IMR-90 (cell line): ENCODE results near the gene DLX3. TPM values are rescaled to one million over a fixed set of nuclear protein-coding genes. Genes with fewer than 3 reads are reported as not detected.

Source experiments
- ATAC-seq: fragments of 200-7000 bp; cut with Tn5 transposase; 2 replicates; pipeline ENCODE4 v1.9.1; 2020; ENCODE audit warnings: low read depth, mild to moderate bottlenecking, moderate library complexity
- BruUV-seq: library from RNA; stranded (reverse); fragments of 400-500 nt; replicated peaks from 2 replicates; lab custom pipeline; 2021; lab: Mats Ljungman, UMichigan
- CTCF ChIA-PET: fragments of 300-600 bp; formaldehyde crosslinking; extraction: SDS; loops from one replicate; lab custom pipeline; 2021; ENCODE audit warnings: antibody characterized with exemption; lab: Yijun Ruan, JAX
- POLR2A ChIA-PET: fragments of 300-600 bp; sonication (Branson Sonifier 250); formaldehyde crosslinking; loops from one replicate; lab custom pipeline; 2022; ENCODE audit warnings: antibody characterized with exemption; ENCODE audit not compliant: unreplicated experiment; lab: Charles Lee
- DNase-seq: peaks from one replicate; pipeline ENCODE4 v3.0.0; 2013
- H2AFZ ChIP-seq: replicated peaks from 2 replicates; pipeline ENCODE3; 2013; ENCODE audit warnings: low read length, mild to moderate bottlenecking; ENCODE audit not compliant: poor library complexity
- H2AK5ac ChIP-seq: 2 replicates; pipeline ENCODE4 v1.6.1; 2013; ENCODE audit warnings: low read depth, low read length, inconsistent platforms
- H2AK9ac ChIP-seq: replicated peaks from 2 replicates; pipeline ENCODE3; 2013; ENCODE audit warnings: mild to moderate bottlenecking, low read depth, low read length, moderate library complexity; ENCODE audit not compliant: poor library complexity
- H2BK120ac ChIP-seq: 2 replicates; pipeline ENCODE4 v1.6.1; 2013; ENCODE audit warnings: low read depth, low read length, inconsistent platforms
- H2BK15ac ChIP-seq: 3 replicates; pipeline ENCODE4 v1.6.1; 2013; ENCODE audit warnings: low read depth, low read length, inconsistent platforms
- H2BK20ac ChIP-seq: 2 replicates; pipeline ENCODE4 v1.6.1; 2013; ENCODE audit warnings: low read depth, mild to moderate bottlenecking, inconsistent platforms, low read length, moderate library complexity
- H2BK5ac ChIP-seq: 2 replicates; pipeline ENCODE4 v1.6.1; 2013; ENCODE audit warnings: mild to moderate bottlenecking, low read depth, low read length, inconsistent platforms; ENCODE audit not compliant: poor library complexity, severe bottlenecking
- H3K14ac ChIP-seq: replicated peaks from 2 replicates; pipeline ENCODE4 v1.6.1; 2013; ENCODE audit warnings: low read depth, low read length, inconsistent platforms
- H3K18ac ChIP-seq: 2 replicates; pipeline ENCODE4 v1.6.1; 2013; ENCODE audit warnings: low read depth, low read length, control low read depth
- H3K23ac ChIP-seq: 2 replicates; pipeline ENCODE4 v1.6.1; 2013; ENCODE audit warnings: low read depth, low read length, inconsistent platforms
- H3K27ac ChIP-seq: 2 replicates; pipeline ENCODE4 v1.5.1; 2013; ENCODE audit warnings: mild to moderate bottlenecking, control low read depth, low read length; ENCODE audit not compliant: insufficient read depth
- H3K27me3 ChIP-seq: 2 replicates; pipeline ENCODE4 v1.6.1; 2013; ENCODE audit warnings: low read length; ENCODE audit not compliant: control insufficient read depth, insufficient read depth
- H3K36me3 ChIP-seq: 2 replicates; pipeline ENCODE4 v1.6.1; 2013; ENCODE audit warnings: low read length, mixed read lengths; ENCODE audit not compliant: control insufficient read depth, insufficient read depth
- H3K4ac ChIP-seq: 2 replicates; pipeline ENCODE4 v1.6.1; 2013; ENCODE audit warnings: low read depth, low read length, inconsistent platforms
- H3K4me1 ChIP-seq: 2 replicates; pipeline ENCODE4 v1.6.1; 2013; ENCODE audit warnings: low read length, mixed read lengths; ENCODE audit not compliant: control insufficient read depth, insufficient read depth
- H3K4me2 ChIP-seq: 2 replicates; pipeline ENCODE4 v1.6.1; 2013; ENCODE audit warnings: low read depth, mild to moderate bottlenecking, control low read depth, low read length, moderate library complexity
- H3K4me3 ChIP-seq: 2 replicates; pipeline ENCODE4 v1.5.1; 2013; ENCODE audit warnings: low read depth, mild to moderate bottlenecking, control low read depth, low read length, moderate library complexity; ENCODE audit not compliant: insufficient read depth
- H3K56ac ChIP-seq: 2 replicates; pipeline ENCODE4 v1.6.1; 2013; ENCODE audit warnings: low read length, inconsistent platforms; ENCODE audit not compliant: insufficient read depth; ENCODE audit errors: extremely low read depth
- H3K79me1 ChIP-seq, 2 experiments: 2 replicates each; pipeline ENCODE4 v1.6.1; 2013; ENCODE audit warnings: low read length in 2 of 2, inconsistent platforms in 1 of 2, low read depth in 1 of 2
- H3K9ac ChIP-seq: 2 replicates; pipeline ENCODE4 v1.6.1; 2013; ENCODE audit warnings: low read depth, low read length, control low read depth
- H3K9me1 ChIP-seq: 2 replicates; pipeline ENCODE4 v1.6.1; 2013; ENCODE audit warnings: low read length, inconsistent platforms; ENCODE audit not compliant: insufficient read depth
- H3K9me3 ChIP-seq: 2 replicates; pipeline ENCODE4 v1.6.1; 2013; ENCODE audit warnings: low read length; ENCODE audit not compliant: control insufficient read depth, insufficient read depth
- H4K20me1 ChIP-seq: 2 replicates; pipeline ENCODE4 v1.6.1; 2013; ENCODE audit warnings: low read length, inconsistent platforms; ENCODE audit not compliant: insufficient read depth
- H4K5ac ChIP-seq: 2 replicates; pipeline ENCODE4 v1.6.1; 2013; ENCODE audit warnings: mild to moderate bottlenecking, low read depth, low read length, control low read depth
- H4K8ac ChIP-seq, 2 experiments: 2 replicates each; pipeline ENCODE4 v1.6.1; 2013; ENCODE audit warnings: low read depth in 2 of 2, low read length in 2 of 2, control low read depth in 1 of 2, inconsistent platforms in 1 of 2
- H4K91ac ChIP-seq: 2 replicates; pipeline ENCODE4 v1.6.1; 2013; ENCODE audit warnings: low read depth, low read length, inconsistent platforms; ENCODE audit not compliant: insufficient read depth
- CHD1 ChIP-seq: IDR thresholded peaks from 2 replicates; pipeline ENCODE4 v1.6.1; 2012; ENCODE audit warnings: low read depth, low read length, improper control_type of control experiment
- USF2 ChIP-seq: fragments of 150-350 bp; IDR thresholded peaks from 2 replicates; pipeline ENCODE4 v1.6.1; 2017; ENCODE audit warnings: mild to moderate bottlenecking, antibody characterized with exemption, low read length, low read depth
- WGBS, 2 experiments: methylation state at CpG; one replicate each; pipeline versions ENCODE4 v1.1.5 to v1.1.7; 2013; ENCODE audit warnings: missing lambda C conversion rate in 2 of 2; ENCODE audit not compliant: insufficient read length in 1 of 2; ENCODE audit errors: extremely low coverage in 2 of 2; 5-methylcytosine and 5-hydroxymethylcytosine counted together
- dilution Hi-C: fragments of 300-500 bp; cut with HindIII; formaldehyde crosslinking; loops from one replicate; pipeline ENCODE4 v1.14.3; 2018; ENCODE audit warnings: low sequenced_read_pairs; ENCODE audit not compliant: unreplicated experiment
- in situ Hi-C: fragments of 300-500 bp; cut with MboI; formaldehyde crosslinking; loops from 3 replicates; pipeline ENCODE4 v1.14.3; 2019; ENCODE audit warnings: low sequenced_read_pairs, inconsistent platforms, mixed read lengths
- intact Hi-C: fragments of 100-400 bp; cut with micrococcal nuclease; formaldehyde crosslinking; loops from 2 replicates; pipeline ENCODE4 v1.10.0; 2022
- polyA plus RNA-seq, 3 experiments: library from polyadenylated mRNA; depleted of rRNA; stranded (reverse); fragments of >200 nt; gene quantifications; 2 replicates each; pipeline ENCODE4 v1.2.3, GENCODE V29; 2012; ENCODE audit warnings: low replicate concordance in 1 of 3
- total RNA-seq: library from RNA; depleted of rRNA; stranded (reverse); fragments of >200 nt; gene quantifications from 2 replicates; pipeline ENCODE4 v1.2.3, GENCODE V29; 2012

DLX3 gene
- total and polyA plus RNA-seq, 2 of the 4 experiments (the other 2 are of a cell fraction), result not detected

GRCh38 chr17:49987681-49988441, 7.2 kb downstream of the DLX3 start:
- no peak overlapping the region for H4K8ac ChIP-seq
- H3K4me2 ChIP-seq, result no peak overlapping the region
- no TSS peak for BruUV-seq
- 0 out of 2 replicates have a peak, but pooled peaks cover 2% of the 10 kb centered on the region for H4K20me1 ChIP-seq
- no peak overlapping the region for H3K4ac ChIP-seq
- no peak overlapping the region for H3K56ac ChIP-seq
- H3K27me3 ChIP-seq, result peaks cover 92% of the 10 kb centered on the region
- ATAC-seq (peak; percentile 49; the same call in 1 of the 2 replicates), DNase-seq (no peak)
- no peaks in the 10 kb centered on the region for H3K4me1 ChIP-seq
- H3K9me1 ChIP-seq, result no peaks in the 10 kb centered on the region
- no peak overlapping the region for H2AK5ac ChIP-seq
- H4K91ac ChIP-seq, result no peak overlapping the region
- H3K27ac ChIP-seq, result no peak overlapping the region
- H3K9me3 ChIP-seq, result no peaks in the 10 kb centered on the region
- no peak overlapping the region for H3K4me3 ChIP-seq
- POLR2A ChIA-PET, result no interaction called here
- H3K18ac ChIP-seq, result no peak overlapping the region
- H3K14ac ChIP-seq, result no peak overlapping the region
- H2BK15ac ChIP-seq, result no peak overlapping the region
- CTCF ChIA-PET, result no interaction called here
- TF ChIP-seq USF2, result no peak
- TF ChIP-seq CHD1, result no peak
- no peak overlapping the region for H4K5ac ChIP-seq
- no peaks in the 10 kb centered on the region for H3K79me1 ChIP-seq
- no peaks in the 10 kb centered on the region for H3K36me3 ChIP-seq
- no peak overlapping the region for H2AFZ ChIP-seq
- dilution Hi-C loops (no loop called here), in situ Hi-C loops (no loop called here), intact Hi-C loops (no loop called here)
- no peak overlapping the region for H3K9ac ChIP-seq
- H2BK20ac ChIP-seq, result no peak overlapping the region
- H2BK120ac ChIP-seq, result no peak overlapping the region
- no peak overlapping the region for H3K23ac ChIP-seq
- WGBS, 2 experiments, result no CpG with 5 or more reads among the region's 17 CpGs
- H2AK9ac ChIP-seq, result peak overlapping the region; percentile 23
- no peak overlapping the region for H2BK5ac ChIP-seq
